AG04450 (cell line): ENCODE measurements around the gene ALG14. TPM values are rescaled to one million over a fixed set of nuclear protein-coding genes. Genes with fewer than 3 reads are reported as not detected.

Experiments used
- CTCF ChIA-PET: fragments of 300-600, 350-600 bp; formaldehyde crosslinking; extraction: SDS; loops from one replicate; lab custom pipeline; 2022; ENCODE audit warnings: antibody characterized with exemption, inconsistent platforms; lab: Charles Lee
- POLR2A ChIA-PET: fragments of 350-600 bp; formaldehyde crosslinking; extraction: SDS; loops from one replicate; lab custom pipeline; 2021; ENCODE audit warnings: antibody characterized with exemption, inconsistent platforms; lab: Yijun Ruan, JAX
- DNase-seq: peaks from one replicate; pipeline ENCODE4 v3.0.0-alpha.2; 2011; ENCODE audit warnings: low read depth, low spot score
- H3K27ac ChIP-seq: one replicate; pipeline ENCODE4 v1.5.1; 2012; ENCODE audit warnings: low read depth, low read length, control low read depth
- H3K27me3 ChIP-seq: one replicate; pipeline ENCODE4 v1.6.0; 2012; ENCODE audit warnings: low read length; ENCODE audit not compliant: control insufficient read depth, insufficient read depth
- H3K4me3 ChIP-seq: 2 replicates; pipeline ENCODE4 v1.5.1; 2011; ENCODE audit warnings: mild to moderate bottlenecking, low read depth, low read length, control low read depth
- H3K9me3 ChIP-seq: 2 replicates; pipeline ENCODE4 v1.5.1; 2012; ENCODE audit warnings: low read length; ENCODE audit not compliant: control insufficient read depth, insufficient read depth
- CTCF ChIP-seq: IDR thresholded peaks from 2 replicates; pipeline ENCODE4 v1.5.1; 2011; ENCODE audit warnings: low read depth, low read length, control low read depth, inconsistent platforms
- polyA plus RNA-seq: library from polyadenylated mRNA; depleted of rRNA; stranded (reverse); fragments of >200 nt; gene quantifications from 2 replicates; pipeline ENCODE4 v1.2.3, GENCODE V29; 2011

Gene ALG14
- polyA plus RNA-seq, 1 experiment, result 3.1 TPM

- no peak overlapping the region for H3K4me3 ChIP-seq
- no peaks in the 10 kb centered on the region for H3K27me3 ChIP-seq
- CTCF ChIA-PET, result interaction anchor here (1.1 to 1.5 kb wide), 2 partner anchors 9 to 180 kb away, joined by 6 to 10 read pairs; no protein-coding TSS in a partner anchor
- TF ChIP-seq CTCF, result no peak
- POLR2A ChIA-PET, result interaction anchor here (0.9 kb wide), 1 partner anchor 22 kb away, joined by 3 read pairs; no protein-coding TSS in a partner anchor
- DNase-seq, result no peak
- peak overlapping the region; percentile 58 for H3K27ac ChIP-seq
- H3K9me3 ChIP-seq, result no peaks in the 10 kb centered on the region
Observed at GRCh38 chr1:95034506-95034905, 38.2 kb downstream of the ALG14 start.

- Histone ChIP-seq H3K27me3 (no peaks in the 10 kb centered on the region), H3K4me3 (no peak overlapping the region), H3K9me3 (no peaks in the 10 kb centered on the region; the same call in 1 of the 2 replicates), H3K27ac (no peak overlapping the region)
- no peak for TF ChIP-seq CTCF
- no peak for DNase-seq
- POLR2A ChIA-PET, result no interaction called here
- CTCF ChIA-PET, result interaction anchor here (1.1 kb wide), 1 partner anchor 10 kb away, joined by 6 read pairs; no protein-coding TSS in a partner anchor
Observed at GRCh38 chr1:95033843-95034242, 38.9 kb downstream of the ALG14 start.

- CTCF ChIA-PET, result interaction anchor here (0.7 to 2.2 kb wide), 4 partner anchors 12 to 175 kb away, joined by 4 to 7 read pairs (median 6); no protein-coding TSS in a partner anchor
Observed at GRCh38 chr1:95029532-95029931, 43.2 kb downstream of the ALG14 start.

GRCh38 chr1:95028954-95029353 is 43.8 kb downstream of the ALG14 start:
- H3K4me3 ChIP-seq, result no peak overlapping the region
- peaks cover 5% of the 10 kb centered on the region for H3K9me3 ChIP-seq
- TF ChIP-seq CTCF, result no peak
- no peak overlapping the region for H3K27ac ChIP-seq
- no peak for DNase-seq
- CTCF ChIA-PET, result interaction anchor here (0.8 kb wide), 1 partner anchor 15 kb away, joined by 3 read pairs; no protein-coding TSS in a partner anchor
- POLR2A ChIA-PET, result no interaction called here
- H3K27me3 ChIP-seq, result no peaks in the 10 kb centered on the region

More at GRCh38 chr1:95029532-95029931, 43.2 kb downstream of the ALG14 start:
- no peaks in the 10 kb centered on the region for H3K27me3 ChIP-seq
- no peak for TF ChIP-seq CTCF
- H3K9me3 ChIP-seq, result peaks cover 5% of the 10 kb centered on the region
- H3K27ac ChIP-seq, result no peak overlapping the region
- DNase-seq, result no peak
- H3K4me3 ChIP-seq, result no peak overlapping the region
- POLR2A ChIA-PET, result no interaction called here

- TF ChIP-seq CTCF, result no peak
- CTCF ChIA-PET, result interaction anchor here (0.6 kb wide), 1 partner anchor 15 kb away, joined by 3 read pairs; no protein-coding TSS in a partner anchor
- DNase-seq, result no peak
- H3K27ac ChIP-seq, result no peak overlapping the region
- no peak overlapping the region for H3K4me3 ChIP-seq
- H3K27me3 ChIP-seq, result no peaks in the 10 kb centered on the region
- POLR2A ChIA-PET, result no interaction called here
- H3K9me3 ChIP-seq, result peaks cover 5% of the 10 kb centered on the region
Observed at GRCh38 chr1:95027046-95027445, 45.7 kb downstream of the ALG14 start.
